HG02943 (cell line): Measurements from ENCODE around the gene TOP3B.
"Not testable (repeated sequence)": the region's sequence is repeated elsewhere in the genome, so short reads cannot be mapped to it uniquely, and the experiment has no call there.

Experiments
- ATAC-seq: cut with Tn5 transposase; IDR thresholded peaks from one replicate; pipeline ENCODE4 v1.9.1; 2021; ENCODE audit warnings: mild to moderate bottlenecking, low read depth, moderate library complexity; ENCODE audit not compliant: unreplicated experiment

The TOP3B gene

DNA sequence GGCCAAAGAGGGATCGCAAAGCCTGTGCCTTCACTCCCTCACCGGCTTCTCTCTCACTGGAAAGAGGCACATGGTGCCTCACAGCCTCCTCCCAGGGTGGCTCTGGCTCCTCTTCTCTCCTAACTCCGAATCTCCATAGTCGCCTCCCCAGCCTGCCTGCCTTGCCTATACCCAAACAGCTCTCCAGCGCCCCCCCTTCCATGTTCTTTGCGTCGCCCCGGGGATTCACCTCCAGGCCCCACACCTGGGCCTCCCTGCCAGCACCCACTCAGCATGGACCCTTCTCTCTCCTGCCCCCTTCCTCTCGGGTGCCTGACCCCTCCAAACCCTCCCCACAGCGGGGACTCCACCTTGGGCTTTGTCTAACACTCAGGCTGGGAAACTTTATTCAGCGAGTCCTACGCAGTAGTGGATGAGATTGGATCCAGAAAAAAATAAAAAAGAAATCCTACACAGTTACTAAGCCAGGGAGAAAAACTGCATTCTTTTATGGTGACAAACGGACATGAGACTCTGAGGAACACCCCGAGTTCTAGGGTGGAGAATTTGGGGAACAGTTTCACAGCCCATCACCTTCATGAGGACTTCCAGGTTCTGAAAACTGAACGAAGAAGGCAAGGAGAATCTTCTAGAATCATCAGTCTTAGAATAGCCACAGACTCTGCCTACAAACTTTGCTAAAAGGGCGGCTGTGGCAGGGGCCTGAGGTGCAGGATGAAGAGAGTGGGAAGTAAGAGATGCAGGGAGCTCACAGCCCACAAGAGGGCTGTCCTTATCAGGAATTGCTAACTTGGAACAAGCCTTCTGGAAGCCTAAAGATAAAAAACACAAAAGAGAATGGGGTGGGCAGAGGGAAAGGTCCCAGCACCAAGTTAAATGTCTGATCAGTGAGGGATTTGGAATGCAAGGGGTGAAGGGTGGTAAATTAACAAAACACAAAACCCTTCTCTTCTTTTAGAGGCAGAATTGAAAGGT, 35.3 kb downstream of the TOP3B start:
- no peak for ATAC-seq

DNA sequence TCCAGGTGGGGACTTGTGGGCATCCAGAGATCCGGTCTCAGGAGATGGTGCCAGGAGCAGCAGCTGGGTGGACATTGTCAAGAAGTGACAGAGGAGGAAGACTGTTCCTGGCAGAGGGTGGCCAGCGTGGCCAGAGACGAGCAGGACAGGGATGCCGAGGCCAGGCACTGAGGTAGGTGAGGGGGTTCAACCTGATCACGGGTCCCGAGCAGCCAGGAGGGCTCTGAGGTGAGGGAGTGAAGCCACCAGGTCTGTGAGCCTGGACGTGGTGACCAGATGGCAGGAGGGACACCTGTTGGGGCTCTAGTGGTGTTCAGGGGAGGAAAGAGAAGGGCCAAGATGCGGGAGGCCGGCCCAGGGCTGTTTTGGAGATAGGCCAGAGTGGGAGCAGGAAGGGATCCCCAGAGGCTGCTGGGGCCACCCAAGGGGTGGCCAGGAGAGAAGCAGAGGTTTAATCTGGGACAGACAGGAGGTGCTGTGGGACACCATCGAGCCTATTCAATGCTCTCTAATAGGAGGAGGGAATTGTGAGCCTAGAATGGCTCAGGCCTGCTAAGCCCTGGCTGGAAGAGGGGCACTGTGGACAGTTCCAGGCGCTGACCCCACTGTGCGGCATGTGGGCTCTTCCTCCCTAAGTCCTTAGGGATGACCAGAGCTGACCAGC, 36.2 kb downstream of the TOP3B start:
- ATAC-seq = no peak

DNA sequence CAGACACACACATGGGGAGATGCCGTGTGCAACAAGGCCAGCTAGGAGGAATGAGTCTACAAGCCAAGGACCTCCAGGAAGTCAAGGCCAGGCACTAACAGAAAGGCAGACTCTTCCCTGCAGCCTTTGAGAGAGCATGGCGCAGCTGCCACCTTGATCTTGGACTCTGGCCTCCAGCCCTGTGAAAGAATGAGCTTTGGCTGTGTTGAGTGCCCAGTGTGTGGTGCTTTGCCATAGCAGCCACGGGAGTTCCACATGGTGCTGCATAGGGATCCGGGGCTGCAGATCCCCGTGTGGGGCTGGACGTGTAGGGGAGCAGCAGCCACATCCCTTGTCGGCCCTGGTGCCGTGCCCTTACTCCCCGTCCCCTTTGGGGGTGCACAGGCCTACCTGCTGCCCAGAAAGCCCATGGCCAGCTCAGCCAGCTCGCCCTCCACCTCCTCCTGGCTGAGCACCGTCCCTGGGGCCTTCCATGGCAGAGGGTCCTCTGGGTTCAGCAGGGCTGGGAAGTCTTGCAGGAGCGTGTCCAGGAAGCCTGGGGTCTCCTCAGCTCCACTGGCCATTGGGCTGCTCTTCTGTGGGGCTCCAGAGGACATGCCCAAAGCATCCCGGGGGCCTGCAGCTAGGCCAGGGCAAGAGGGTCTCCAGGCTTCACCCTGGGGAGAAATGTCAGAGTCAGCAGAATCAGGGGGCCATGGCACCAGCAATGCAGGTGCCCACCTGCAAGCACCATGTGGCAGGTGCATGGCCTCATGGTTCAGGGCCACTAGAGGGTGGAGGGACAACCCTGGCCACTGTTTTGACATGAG, 36.9 kb downstream of the TOP3B start:
- ATAC-seq = no peak

DNA sequence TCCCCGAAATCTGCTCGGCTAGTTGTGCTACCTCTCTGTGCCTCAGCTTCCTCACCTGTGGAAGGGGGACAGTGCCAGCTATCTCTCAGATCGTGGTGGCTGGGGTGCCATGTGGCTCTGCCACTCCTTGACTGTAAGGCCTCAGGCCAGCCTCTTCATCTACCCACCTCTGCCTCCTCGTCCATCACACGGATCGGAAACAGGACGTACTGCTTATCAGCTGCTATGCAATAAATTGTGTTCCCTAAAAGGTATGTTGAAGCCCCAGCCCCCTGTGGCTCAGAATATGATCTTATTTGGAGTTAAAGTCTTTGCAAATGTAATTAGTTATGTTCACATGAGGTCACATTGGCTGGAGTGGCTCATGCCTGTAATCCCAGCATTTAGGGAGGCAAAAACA, 37.7 kb downstream of the TOP3B start:
- no peak for ATAC-seq

GRCh38 chr22:21943571-21944448, 38.8 kb downstream of the TOP3B start:
- ATAC-seq = no peak

DNA sequence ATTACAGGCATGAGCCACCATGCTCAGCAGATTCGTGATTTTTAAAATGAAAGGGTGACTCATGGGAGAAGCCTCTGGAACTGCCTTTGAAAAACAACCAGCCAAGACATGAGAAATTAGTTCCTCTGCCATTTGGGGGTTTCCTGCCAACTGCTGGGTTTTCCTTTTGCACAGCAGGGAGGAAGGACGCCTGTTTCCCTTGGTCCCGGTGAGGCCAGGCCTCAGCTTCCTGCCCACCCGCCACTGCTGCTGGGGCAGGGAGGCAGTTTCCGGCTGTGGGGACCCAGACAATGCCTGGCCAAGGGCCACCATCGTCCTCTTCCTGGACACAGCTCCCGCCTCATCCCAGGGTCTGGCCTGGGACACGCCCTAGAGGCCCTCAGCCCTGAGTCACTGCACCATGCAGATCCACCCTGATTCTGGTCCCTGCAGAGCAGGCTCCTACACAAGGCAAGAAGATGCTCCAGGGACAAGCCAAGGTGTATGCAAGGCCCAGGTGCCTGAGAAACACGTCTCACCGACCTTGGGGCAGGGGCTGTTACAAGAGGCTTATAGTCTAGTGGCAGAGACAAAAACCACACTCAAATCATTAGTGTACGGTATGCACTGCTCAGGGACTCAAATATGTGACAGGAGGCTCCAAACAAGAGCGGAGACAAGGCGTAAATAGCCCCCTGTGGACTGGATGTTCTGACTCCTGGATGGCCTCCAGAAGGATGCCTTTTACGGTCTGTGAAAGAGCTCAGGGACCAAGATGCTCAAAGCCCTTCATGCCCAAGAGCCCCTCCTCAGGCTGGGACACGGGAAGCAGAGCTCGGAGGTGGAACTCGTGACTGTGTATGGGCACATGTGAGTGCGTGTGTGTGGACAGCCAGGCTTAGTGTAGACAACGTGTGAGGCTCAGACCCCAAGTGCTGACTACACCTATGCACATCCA, 39.9 kb downstream of the TOP3B start:
- no peak for ATAC-seq

- no peak for ATAC-seq
Observed at GRCh38 chr22:21941921-21942320, 40.7 kb downstream of the TOP3B start.

DNA sequence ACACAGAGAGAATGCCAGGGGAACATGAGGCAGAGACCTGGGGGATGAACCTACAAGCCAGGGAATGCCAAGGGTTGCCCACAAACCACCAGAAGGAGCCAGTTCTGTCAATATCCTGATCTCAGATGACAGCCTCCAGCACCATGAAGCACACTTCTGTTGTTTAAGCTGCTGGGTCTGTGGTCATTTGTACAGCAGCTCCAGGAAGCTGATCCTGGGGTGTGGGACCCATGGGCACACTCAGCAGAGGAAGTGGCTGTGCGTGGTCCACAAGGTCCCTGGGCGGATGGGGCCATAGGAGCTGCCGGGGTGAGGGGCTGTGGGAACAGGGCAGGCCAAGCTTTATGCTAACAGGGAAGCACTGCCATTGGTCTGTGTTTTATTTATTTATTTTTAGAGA, 42.1 kb downstream of the TOP3B start:
- ATAC-seq = no peak

DNA sequence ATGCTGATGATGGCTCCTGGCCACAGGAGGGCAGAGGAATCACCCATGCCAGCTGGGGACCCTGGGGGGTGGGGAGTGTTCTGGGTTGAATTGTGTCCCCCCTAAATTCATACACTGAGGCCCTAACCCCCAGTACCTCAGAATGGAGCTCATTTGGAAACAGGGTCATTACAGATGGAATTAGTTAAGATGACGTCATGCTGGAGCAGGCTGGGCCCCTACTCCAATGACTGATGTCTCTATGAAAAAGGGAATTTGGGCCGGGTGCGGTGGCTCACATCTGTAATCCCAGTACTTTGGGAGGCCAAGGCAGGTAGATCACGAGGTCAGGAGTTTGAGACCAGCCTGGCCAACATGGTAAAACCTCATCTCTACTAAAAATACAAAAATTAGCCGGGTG, 42.7 kb downstream of the TOP3B start:
- ATAC-seq = not testable (repeated sequence)

DNA sequence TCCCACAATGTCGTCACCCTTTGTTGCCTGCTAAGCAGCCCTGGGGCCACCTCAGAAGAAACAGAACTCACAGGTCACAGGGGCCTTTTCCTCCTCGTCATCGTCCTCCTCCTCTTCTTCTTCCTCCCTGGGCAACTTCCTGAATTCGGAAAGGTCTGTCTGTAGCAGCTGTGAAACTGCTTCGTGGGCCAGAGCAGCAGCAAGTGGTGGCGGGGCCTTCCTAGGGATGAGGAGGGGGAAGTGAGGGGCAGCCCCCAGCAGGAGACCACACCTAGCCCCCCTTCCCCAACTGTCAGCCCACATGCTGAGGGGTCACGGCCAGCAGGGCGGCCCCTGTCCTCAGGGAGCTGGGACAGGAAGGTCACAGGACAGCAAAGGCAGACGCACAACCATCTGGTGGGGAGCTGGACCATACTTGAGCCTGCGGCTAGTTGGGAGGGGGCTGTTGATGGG, 43.1 kb downstream of the TOP3B start:
- ATAC-seq = no peak

GRCh38 chr22:21938906-21939305, 43.7 kb downstream of the TOP3B start:
- no peak for ATAC-seq

GRCh38 chr22:21938071-21938822, 44.3 kb downstream of the TOP3B start:
- peak; percentile 88 for ATAC-seq

DNA sequence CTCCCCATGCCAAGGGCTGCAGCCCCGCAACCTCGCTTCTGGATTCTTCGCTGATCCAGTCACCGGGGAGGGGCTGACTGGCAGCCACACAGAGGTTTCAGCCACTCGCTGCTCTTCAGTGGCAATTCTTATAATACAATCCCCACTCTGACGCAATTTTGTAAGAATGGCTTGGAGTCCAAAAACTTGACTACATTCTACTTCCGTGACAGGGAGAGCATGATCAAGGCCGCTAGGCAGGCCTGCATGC, 44.8 kb downstream of the TOP3B start:
- ATAC-seq = no peak

DNA sequence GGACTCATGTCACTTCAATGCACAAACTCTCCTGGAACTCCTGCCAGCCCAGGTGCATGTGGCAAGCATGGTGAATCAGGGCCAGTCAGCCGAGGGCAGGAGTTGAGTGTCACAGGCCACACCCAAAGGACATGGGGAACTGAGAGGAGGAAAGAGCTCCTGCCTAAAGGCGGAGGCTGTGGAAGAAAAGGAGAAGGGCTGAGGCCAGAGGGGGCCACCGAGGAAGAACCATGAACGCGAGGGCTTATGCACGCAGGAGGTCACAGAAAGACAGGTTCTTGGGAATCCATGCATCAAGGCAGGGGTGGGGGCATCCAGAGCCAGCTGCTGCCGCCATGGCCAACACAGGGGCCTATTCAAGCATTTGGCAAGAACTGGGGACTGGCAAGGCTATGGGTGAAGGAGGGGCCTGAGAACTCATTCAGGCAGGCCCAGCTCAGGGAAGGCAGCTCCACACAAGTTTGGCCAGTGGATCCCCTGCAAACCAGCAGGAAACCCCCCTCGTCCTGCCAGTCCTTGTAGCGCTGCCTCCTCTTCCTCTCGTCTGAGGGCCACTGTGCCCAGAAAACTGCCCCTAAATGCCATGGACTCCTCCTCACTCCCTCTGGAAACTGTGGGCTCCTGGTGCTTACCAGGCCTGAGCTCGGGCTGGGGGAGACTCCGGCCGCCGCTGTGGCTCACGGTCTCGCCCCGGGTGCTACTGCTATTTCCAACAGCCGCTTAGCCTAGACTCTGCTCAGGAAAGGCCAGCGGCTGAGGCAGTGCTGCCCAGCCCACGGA, 45.4 kb downstream of the TOP3B start:
- no peak for ATAC-seq

DNA sequence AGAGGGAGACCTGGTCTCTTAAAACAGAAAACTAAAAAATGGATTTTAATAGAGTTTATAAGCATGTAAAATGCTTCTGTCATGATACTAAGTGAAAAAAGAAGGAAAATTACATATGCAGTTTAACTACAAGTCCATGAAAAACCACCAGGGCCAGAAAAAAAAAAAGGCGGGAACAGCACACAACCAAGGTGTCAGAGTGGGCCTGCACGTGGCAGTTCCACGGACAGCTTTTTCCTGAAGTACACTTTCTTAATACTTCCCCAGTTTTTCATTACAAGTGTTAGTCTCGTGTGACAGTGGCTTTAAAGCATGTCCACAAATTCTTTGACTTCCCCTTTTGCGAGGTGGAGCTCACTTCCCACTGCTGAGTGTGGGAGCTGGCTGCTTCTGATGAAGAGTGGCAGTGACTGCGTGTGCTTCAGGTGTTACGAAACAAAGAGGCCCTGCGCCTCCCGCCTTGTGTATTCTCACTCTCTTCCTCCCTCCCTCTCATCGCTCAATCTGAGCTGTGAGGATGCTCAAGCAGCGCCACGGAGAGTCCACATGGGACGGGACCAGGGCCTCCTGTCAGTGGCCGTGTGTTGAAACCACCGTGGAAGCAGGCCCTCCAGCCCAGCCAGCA, 46.3 kb downstream of the TOP3B start:
- no peak for ATAC-seq

- ATAC-seq = no peak
Observed at GRCh38 chr22:21933910-21934309, 48.7 kb downstream of the TOP3B start.

DNA sequence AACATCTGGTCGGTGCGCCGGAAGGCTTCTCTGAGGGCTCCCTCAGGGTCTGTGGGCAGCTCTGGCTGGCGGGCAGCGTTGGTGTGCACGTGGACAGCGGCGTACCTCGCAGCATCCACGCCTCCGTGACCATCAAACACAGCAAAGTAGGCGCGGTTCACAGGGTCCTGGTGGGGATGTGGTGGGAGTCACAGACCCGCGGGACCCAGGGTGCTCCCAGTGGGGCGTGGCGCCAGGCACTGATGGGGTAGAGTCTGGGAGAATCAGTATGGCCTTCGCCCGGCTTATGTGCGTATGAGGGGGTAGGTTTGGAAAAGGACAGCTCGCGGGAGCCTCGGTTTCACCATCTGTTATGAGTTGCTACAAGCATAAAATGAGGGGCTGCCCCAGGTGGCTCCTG, 49.2 kb downstream of the TOP3B start:
- no peak for ATAC-seq
